ENCODE results near the gene SLCO3A1.

Gene SLCO3A1

GRCh38 chr15:91973481-91973880 is 120.0 kb downstream of the SLCO3A1 start:
- no peak for DNase-seq

GRCh38 chr15:91974321-91974720 is 120.8 kb downstream of the SLCO3A1 start:
- DNase-seq, result no peak

- no peak for DNase-seq
These were observed 121.9 kb downstream of the SLCO3A1 start for GRCh38 chr15:91975241-91975978.

GRCh38 chr15:91976966-91977365 is 123.5 kb downstream of the SLCO3A1 start:
- DNase-seq, result no peak

- no peak for DNase-seq
These were observed 127.2 kb downstream of the SLCO3A1 start for GRCh38 chr15:91980502-91981267.

GRCh38 chr15:91981821-91982800 is 128.6 kb downstream of the SLCO3A1 start:
- no peak for DNase-seq

GRCh38 chr15:91983729-91984340 is 130.3 kb downstream of the SLCO3A1 start:
- no peak for DNase-seq

- no peak for DNase-seq
These were observed 131.8 kb downstream of the SLCO3A1 start for GRCh38 chr15:91985297-91985696.

GRCh38 chr15:91988071-91988470 is 134.6 kb downstream of the SLCO3A1 start:
- no peak for DNase-seq

GRCh38 chr15:91988655-91989054 is 135.1 kb downstream of the SLCO3A1 start:
- DNase-seq, result no peak

- no peak for DNase-seq
These were observed 136.3 kb downstream of the SLCO3A1 start for GRCh38 chr15:91989821-91990220.

GRCh38 chr15:91992945-91993344 is 139.4 kb downstream of the SLCO3A1 start:
- DNase-seq, result no peak

- no peak for DNase-seq
These were observed 141.6 kb downstream of the SLCO3A1 start for GRCh38 chr15:91995146-91995545.

- no peak for DNase-seq
These were observed 143.7 kb downstream of the SLCO3A1 start for GRCh38 chr15:91997163-91997562.

GRCh38 chr15:92000709-92001108 is 147.2 kb downstream of the SLCO3A1 start:
- DNase-seq, result no peak

- no peak for DNase-seq
These were observed 147.8 kb downstream of the SLCO3A1 start for GRCh38 chr15:92001307-92001706.

- DNase-seq, result no peak
These were observed 149.2 kb downstream of the SLCO3A1 start for GRCh38 chr15:92002666-92003065.

GRCh38 chr15:92003515-92004067 is 150.1 kb downstream of the SLCO3A1 start:
- no peak for DNase-seq

GRCh38 chr15:92005154-92005553 is 151.6 kb downstream of the SLCO3A1 start:
- no peak for DNase-seq

- DNase-seq, result no peak
These were observed 152.9 kb downstream of the SLCO3A1 start for GRCh38 chr15:92006186-92007028.

GRCh38 chr15:92009162-92009561 is 155.7 kb downstream of the SLCO3A1 start:
- no peak for DNase-seq

Measured in NCI-H1436 (cell line).